Colonic mucosa (tissue), 4 donors: ENCODE data around the gene CPXM2. TPM values are rescaled to one million over a fixed set of nuclear protein-coding genes. Genes with fewer than 3 reads are reported as not detected.

Experiments
- DNase-seq: peaks from one replicate; pipeline ENCODE4 v3.0.0-alpha.2; 2020
- H3K27ac ChIP-seq: fragments of 200-600 bp; one replicate; pipeline ENCODE4 v1.8.0; 2021
- H3K27me3 ChIP-seq: fragments of 200-600 bp; one replicate; pipeline ENCODE4 v1.8.0; 2021
- H3K36me3 ChIP-seq: fragments of 200-600 bp; one replicate; pipeline ENCODE4 v1.8.0; 2021
- H3K4me1 ChIP-seq: fragments of 200-600 bp; one replicate; pipeline ENCODE4 v1.8.0; 2021; ENCODE audit warnings: mild to moderate bottlenecking
- H3K4me3 ChIP-seq: fragments of 200-600 bp; one replicate; pipeline ENCODE4 v1.8.0; 2021
- H3K9ac ChIP-seq, 2 donors: one replicate each; pipeline ENCODE4 v1.7.0; 2013; ENCODE audit warnings: control low read depth in 2 of 2, low read depth in 2 of 2, low read length in 2 of 2
- H3K9me3 ChIP-seq: fragments of 200-600 bp; one replicate; pipeline ENCODE4 v1.8.0; 2021
- CTCF ChIP-seq: fragments of 200-600 bp; IDR thresholded peaks from one replicate; pipeline ENCODE4 v1.8.0; 2022; ENCODE audit warnings: antibody characterized with exemption, mild to moderate bottlenecking
- intact Hi-C: fragments of 100-400 bp; cut with DNase I; formaldehyde crosslinking; loops from one replicate; pipeline ENCODE4 v1.14.1; 2022
- total RNA-seq, 2 donors: library from RNA; stranded (reverse); fragmentation: NEBNext Ultra II Directional in 1 of 2; extraction: Animal tissue kit (Norgen Biotek cat#: 25700) in 1 of 2; gene quantifications; one replicate each; pipeline ENCODE4 v1.2.1, GENCODE V29; 2021
- donor health status: healthy.
- donor health status: DM: no; HTN: no; CAD: no.
- donor health status: DM: no; HTN: no; CAD: no.

CPXM2 gene
- total RNA-seq, 2 donors from 2014 or later, result 5.8 to 12.9 TPM

DNA sequence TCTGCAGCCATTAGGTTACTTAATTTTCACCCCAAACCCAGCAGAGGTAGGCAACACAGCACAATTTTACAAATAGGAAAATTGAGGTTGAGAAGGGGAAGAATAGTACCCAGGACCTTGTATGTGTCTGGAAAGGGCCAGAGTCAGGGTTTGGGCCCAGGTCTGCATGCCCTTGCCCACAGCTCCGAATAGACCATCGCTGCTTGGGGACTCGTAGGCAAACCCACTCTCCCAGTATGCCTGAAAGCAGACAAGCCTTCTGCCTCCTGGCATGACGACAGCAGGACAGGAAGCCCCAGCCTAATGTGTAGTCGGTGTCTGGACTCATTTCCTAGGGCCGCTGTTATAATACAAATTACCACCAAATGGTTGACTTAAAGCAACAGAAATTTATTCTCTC, 133.8 kb downstream of the CPXM2 start:
- intact Hi-C loops, result no loop called here
- no peaks in the 10 kb centered on the region for H3K9me3 ChIP-seq

GRCh38 chr10:123755061-123755460, 136.5 kb downstream of the CPXM2 start:
- H3K9ac ChIP-seq, result no peak overlapping the region
- no peak for TF ChIP-seq CTCF
- intact Hi-C loops, result no loop called here
- H3K27ac ChIP-seq, result no peak overlapping the region
- no peaks in the 10 kb centered on the region for H3K36me3 ChIP-seq
- H3K4me1 ChIP-seq, result no peaks in the 10 kb centered on the region
- DNase-seq, result no peak
- H3K27me3 ChIP-seq, result no peaks in the 10 kb centered on the region
- H3K4me3 ChIP-seq, result no peak overlapping the region
- no peaks in the 10 kb centered on the region for H3K9me3 ChIP-seq

More for the DNA sequence above, 133.8 kb downstream of the CPXM2 start:
- no peaks in the 10 kb centered on the region for H3K27me3 ChIP-seq
- no peak overlapping the region for H3K27ac ChIP-seq
- H3K4me3 ChIP-seq, result no peak overlapping the region
- H3K36me3 ChIP-seq, result no peaks in the 10 kb centered on the region
- no peaks in the 10 kb centered on the region for H3K4me1 ChIP-seq
- no peak for DNase-seq
- H3K9ac ChIP-seq, result no peak overlapping the region
- no peak for TF ChIP-seq CTCF

- Histone ChIP-seq H3K27ac (no peak overlapping the region), H3K9ac (no peak overlapping the region), H3K36me3 (no peaks in the 10 kb centered on the region), H3K4me3 (no peak overlapping the region), H3K27me3 (no peaks in the 10 kb centered on the region), H3K4me1 (no peaks in the 10 kb centered on the region), H3K9me3 (no peaks in the 10 kb centered on the region)
- intact Hi-C loops, result no loop called here
- no peak for TF ChIP-seq CTCF
- no peak for DNase-seq
Measured at GRCh38 chr10:123754123-123754522, 137.5 kb downstream of the CPXM2 start.

GRCh38 chr10:123751342-123752134, 140.1 kb downstream of the CPXM2 start:
- Histone ChIP-seq H3K27me3 (no peaks in the 10 kb centered on the region), H3K4me3 (no peak overlapping the region), H3K4me1 (no peaks in the 10 kb centered on the region), H3K9me3 (no peaks in the 10 kb centered on the region), H3K36me3 (no peaks in the 10 kb centered on the region), H3K27ac (no peak overlapping the region), H3K9ac (no peak overlapping the region)
- no peak for TF ChIP-seq CTCF
- DNase-seq, result no peak
- intact Hi-C loops, result no loop called here

DNA sequence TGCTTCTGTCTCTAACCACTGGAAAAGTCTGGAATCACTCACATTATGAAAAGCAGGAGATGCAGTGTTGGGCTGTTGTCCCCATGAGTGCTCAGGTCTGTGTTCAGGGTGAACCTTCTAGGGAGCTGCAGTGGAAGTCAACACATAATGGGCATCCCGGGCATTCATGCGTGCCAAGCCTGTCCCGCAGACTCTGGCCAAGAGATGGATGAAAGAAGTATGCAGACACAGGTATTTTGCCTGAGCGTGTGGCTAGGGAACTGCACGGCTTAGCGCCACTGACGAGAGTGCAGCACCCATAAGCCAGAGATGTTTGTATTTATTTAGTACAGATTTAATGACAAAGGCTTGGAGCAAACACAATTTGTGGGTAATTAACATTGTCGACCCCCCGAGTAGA, 140.7 kb downstream of the CPXM2 start:
- no peak for DNase-seq
- H3K27ac ChIP-seq, result no peak overlapping the region
- H3K36me3 ChIP-seq, result no peaks in the 10 kb centered on the region
- no peaks in the 10 kb centered on the region for H3K4me1 ChIP-seq
- no peaks in the 10 kb centered on the region for H3K27me3 ChIP-seq
- TF ChIP-seq CTCF, result no peak
- no peaks in the 10 kb centered on the region for H3K9me3 ChIP-seq
- no peak overlapping the region for H3K4me3 ChIP-seq
- intact Hi-C loops, result no loop called here
- no peak overlapping the region for H3K9ac ChIP-seq
